SK-N-SH (cell line): Measurements from ENCODE around the gene TXNRD1. TPM values are rescaled to one million over a fixed set of nuclear protein-coding genes. Genes with fewer than 3 reads are reported as not detected.

Source experiments
- CTCF ChIA-PET: fragments of 300-600, 350-600 bp; formaldehyde crosslinking; extraction: SDS; loops from one replicate; lab custom pipeline; 2021; lab: Yijun Ruan, JAX
- POLR2A ChIA-PET: fragments of 350-600 bp; sonication (Branson Sonifier 250); formaldehyde crosslinking; extraction: SDS; loops from one replicate; lab custom pipeline; 2020; ENCODE audit warnings: antibody characterized with exemption, inconsistent platforms; lab: Yijun Ruan, JAX
- DNase-seq: peaks from one replicate; pipeline ENCODE4 v3.0.0; 2012
- H2AFZ ChIP-seq: fragments of 200-600 bp; sonication (generic); 2 replicates; pipeline ENCODE4 v1.8.1; 2016; ENCODE audit warnings: antibody characterized with exemption, mild to moderate bottlenecking, low read depth
- H3F3A ChIP-seq: fragments of 200-600 bp; sonication (generic); replicated peaks from 2 replicates; pipeline ENCODE3; 2016; ENCODE audit warnings: antibody characterized with exemption, mild to moderate bottlenecking; ENCODE audit not compliant: insufficient read depth
- H3K27ac ChIP-seq, 2 experiments: fragments of 200-500 bp in 1 of 2; fragments of 200-600 bp in 1 of 2; sonication (Bioruptor generic) in 1 of 2; sonication (generic), shearing (Covaris generic) in 1 of 2; 2 replicates each; pipeline versions ENCODE4 v1.5.1 to v1.6.1; 2014 to 2016; ENCODE audit warnings: low read depth in 2 of 2, inconsistent platforms in 1 of 2, low read length in 1 of 2, mild to moderate bottlenecking in 1 of 2, mixed read lengths in 1 of 2
- H3K27me3 ChIP-seq: fragments of 200-600 bp; sonication (generic), shearing (Covaris generic); 2 replicates; pipeline ENCODE4 v1.6.1; 2016; ENCODE audit warnings: mixed run types; ENCODE audit not compliant: insufficient read depth
- H3K36me3 ChIP-seq, 2 experiments: fragments of 200-500 bp in 1 of 2; fragments of 200-600 bp in 1 of 2; sonication (Bioruptor generic) in 1 of 2; sonication (generic) in 1 of 2; replicated peaks in 1 of 2; 2 replicates each; pipeline versions ENCODE3 to v1.5.1; 2014 to 2016; ENCODE audit warnings: low read length in 1 of 2, mild to moderate bottlenecking in 1 of 2; ENCODE audit not compliant: insufficient read depth in 2 of 2, control insufficient read depth in 1 of 2
- H3K4me1 ChIP-seq, 2 experiments: fragments of 200-500 bp in 1 of 2; fragments of 200-600 bp in 1 of 2; sonication (Bioruptor generic) in 1 of 2; sonication (generic), shearing (Covaris generic) in 1 of 2; 2 replicates each; pipeline versions ENCODE4 v1.5.1 to v1.6.1; 2014 to 2016; ENCODE audit warnings: low read depth in 1 of 2, low read length in 1 of 2, mixed run types in 1 of 2; ENCODE audit not compliant: insufficient read depth in 2 of 2, control insufficient read depth in 1 of 2
- H3K4me2 ChIP-seq: fragments of 200-600 bp; sonication (generic), shearing (Covaris generic); 2 replicates; pipeline ENCODE4 v1.6.1; 2017; ENCODE audit warnings: mixed run types
- H3K4me3 ChIP-seq, 2 experiments: fragments of 200-500 bp in 1 of 2; fragments of 200-600 bp in 1 of 2; sonication (Bioruptor generic) in 1 of 2; sonication (generic), shearing (Covaris generic) in 1 of 2; 2 replicates each; pipeline versions ENCODE4 v1.5.1 to v1.8.1; 2014 to 2016; ENCODE audit warnings: low read depth in 2 of 2, inconsistent platforms in 1 of 2, low read length in 1 of 2, mild to moderate bottlenecking in 1 of 2, mixed read lengths in 1 of 2, moderate library complexity in 1 of 2
- H3K79me2 ChIP-seq: fragments of 200-600 bp; sonication (generic); 2 replicates; pipeline ENCODE4 v1.8.1; 2017; ENCODE audit warnings: mild to moderate bottlenecking; ENCODE audit not compliant: insufficient read depth
- H3K9ac ChIP-seq: fragments of 200-600 bp; sonication (generic); 2 replicates; pipeline ENCODE4 v1.6.1; 2017; ENCODE audit warnings: mixed run types
- H3K9me2 ChIP-seq: fragments of 200-600 bp; sonication (generic); 2 replicates; pipeline ENCODE4 v1.6.1; 2017; ENCODE audit warnings: mixed run types
- H3K9me3 ChIP-seq: fragments of 200-600 bp; sonication (generic); 2 replicates; pipeline ENCODE4 v1.6.1; 2017; ENCODE audit warnings: mixed run types, mild to moderate bottlenecking, moderate library complexity
- H4K20me1 ChIP-seq: fragments of 200-600 bp; sonication (generic); 2 replicates; pipeline ENCODE4 v1.6.1; 2017; ENCODE audit warnings: mild to moderate bottlenecking, mixed run types; ENCODE audit not compliant: insufficient read depth
- CHD2 ChIP-seq: fragments of 150-350 bp; IDR thresholded peaks from 2 replicates; pipeline ENCODE4 v1.6.1; 2018; ENCODE audit warnings: low read length; ENCODE audit not compliant: partially characterized antibody
- ELF1 ChIP-seq: IDR thresholded peaks from 2 replicates; pipeline ENCODE4 v1.4.0; 2012
- EZH2phosphoT487 ChIP-seq: fragments of 200-600 bp; sonication (generic); IDR thresholded peaks from 2 replicates; pipeline ENCODE4 v1.6.1; 2017; ENCODE audit warnings: low read depth, mixed run types, mild to moderate bottlenecking, antibody characterized with exemption, moderate library complexity, borderline replicate concordance
- FOSL2 ChIP-seq: IDR thresholded peaks from 2 replicates; pipeline ENCODE4 v1.4.0; 2012; ENCODE audit warnings: low read depth, mild to moderate bottlenecking, moderate library complexity, borderline replicate concordance
- FOXJ3 ChIP-seq: sonication (generic); formaldehyde crosslinking; IDR thresholded peaks from 2 replicates; pipeline ENCODE4 v1.5.1; 2020; ENCODE audit warnings: mild to moderate bottlenecking, missing genetic modification reagents
- FOXM1 ChIP-seq: IDR thresholded peaks from 2 replicates; pipeline ENCODE4 v1.4.0; 2012; ENCODE audit warnings: low read depth, mild to moderate bottlenecking
- MAX ChIP-seq: IDR thresholded peaks from 2 replicates; pipeline ENCODE4 v1.4.0; 2012; ENCODE audit warnings: low read depth
- MXI1 ChIP-seq: IDR thresholded peaks from 2 replicates; pipeline ENCODE4 v1.6.1; 2012; ENCODE audit warnings: mild to moderate bottlenecking, low read depth, low read length, improper control_type of control experiment
- NFIC ChIP-seq: IDR thresholded peaks from 2 replicates; pipeline ENCODE4 v1.4.0; 2012; ENCODE audit warnings: borderline replicate concordance
- PBX3 ChIP-seq: IDR thresholded peaks from 2 replicates; pipeline ENCODE4; 2012
- POLR2AphosphoS5 ChIP-seq: IDR thresholded peaks from 2 replicates; pipeline ENCODE4 v1.6.1; 2012; ENCODE audit warnings: low read depth, low read length
- RAD21 ChIP-seq: IDR thresholded peaks from 2 replicates; pipeline ENCODE4 v1.6.1; 2012; ENCODE audit warnings: mild to moderate bottlenecking, low read length
- RCOR1 ChIP-seq: fragments of 150-350 bp; IDR thresholded peaks from 2 replicates; pipeline ENCODE4 v1.6.1; 2017; ENCODE audit warnings: antibody characterized with exemption, low read length
- REST ChIP-seq: IDR thresholded peaks from 2 replicates; pipeline ENCODE4 v1.6.1; 2012; ENCODE audit warnings: mild to moderate bottlenecking, low read depth, low read length, moderate library complexity
- RFX5 ChIP-seq: IDR thresholded peaks from 2 replicates; pipeline ENCODE4 v1.6.1; 2012; ENCODE audit warnings: mild to moderate bottlenecking, improper control_type of control experiment, low read length
- RXRA ChIP-seq: IDR thresholded peaks from 2 replicates; pipeline ENCODE4 v1.4.0; 2012; ENCODE audit warnings: low read depth, mild to moderate bottlenecking, borderline replicate concordance
- SMC3 ChIP-seq: IDR thresholded peaks from 2 replicates; pipeline ENCODE4 v1.6.1; 2012; ENCODE audit warnings: low read depth, low read length, improper control_type of control experiment
- TCF12 ChIP-seq: IDR thresholded peaks from 2 replicates; pipeline ENCODE4 v1.4.0; 2012
- USF2 ChIP-seq: fragments of 150-350 bp; IDR thresholded peaks from 2 replicates; pipeline ENCODE4 v1.6.1; 2017; ENCODE audit warnings: antibody characterized with exemption, low read length, low read depth, borderline replicate concordance
- WGBS: methylation state at CpG from one replicate; pipeline ENCODE4 v1.1.6; 2017; ENCODE audit warnings: low lambda C conversion rate; 5-methylcytosine and 5-hydroxymethylcytosine counted together
- polyA plus RNA-seq, 3 experiments: library from polyadenylated mRNA; depleted of rRNA; stranded (reverse); fragments of >200 nt; gene quantifications; 2 replicates each; pipeline ENCODE4 v1.2.3, GENCODE V29; 2012

The TXNRD1 gene
- polyA plus RNA-seq, 1 of the 3 experiments (the other 2 are of a cell fraction) = 143 TPM

GRCh38 chr12:104177336-104177662 is 38.3 kb upstream of the TXNRD1 start:
- TF ChIP-seq RCOR1 = no peak
- TF ChIP-seq RFX5 = no peak
- TF ChIP-seq ELF1 = no peak
- TF ChIP-seq REST = no peak
- TF ChIP-seq USF2 = no peak
- 0 out of 2 replicates have a peak, but pooled peaks have one; percentile 38 for TF ChIP-seq PBX3
- no peak for TF ChIP-seq NFIC
- Histone ChIP-seq H3K4me1 (peaks cover 8 to 9% of the 10 kb centered on the region in 2 experiments; a peak in 2 of 4 replicates), H3F3A (peaks cover 22% of the 10 kb centered on the region), H3K27me3 (no peaks in the 10 kb centered on the region), H3K9me2 (no peaks in the 10 kb centered on the region), H3K9ac (no peak overlapping the region), H3K36me3 (no peaks in the 10 kb centered on the region), H3K9me3 (no peaks in the 10 kb centered on the region), H3K4me3 (no peak overlapping the region), H3K79me2 (no peaks in the 10 kb centered on the region), H2AFZ (peak overlapping the region; percentile 49; the same call in 1 of the 2 replicates), H3K27ac (peak overlapping the region; percentile 7 to 71; a peak in 3 of 4 replicates), H3K4me2 (peak overlapping the region; percentile 64), H4K20me1 (no peaks in the 10 kb centered on the region)
- DNase-seq = no peak
- CTCF ChIA-PET = interaction anchor here (1.0 kb wide), 1 partner anchor 10 kb away, joined by 3 read pairs; no protein-coding TSS in a partner anchor
- 28% methylated on average over 2 of the region's 2 CpGs for WGBS
- POLR2A ChIA-PET = no interaction called here

GRCh38 chr12:104177663-104178501 is 37.7 kb upstream of the TXNRD1 start:
- Histone ChIP-seq H3K36me3 (no peaks in the 10 kb centered on the region), H3K4me3 (peak overlapping the region in 1 of 2 experiments; percentile 30; a peak in 1 of 4 replicates), H3F3A (peaks cover 22% of the 10 kb centered on the region), H3K9me3 (no peaks in the 10 kb centered on the region), H3K79me2 (no peaks in the 10 kb centered on the region), H3K4me2 (peak overlapping the region; percentile 64), H2AFZ (peak overlapping the region; percentile 49; the same call in 1 of the 2 replicates), H4K20me1 (no peaks in the 10 kb centered on the region), H3K27ac (peak overlapping the region; percentile 54 to 71; a peak in 3 of 4 replicates), H3K9me2 (no peaks in the 10 kb centered on the region), H3K9ac (no peak overlapping the region), H3K27me3 (no peaks in the 10 kb centered on the region), H3K4me1 (peaks cover 8 to 9% of the 10 kb centered on the region in 2 experiments; a peak in 2 of 4 replicates)
- CTCF ChIA-PET = interaction anchor here (1.0 kb wide), 1 partner anchor 11 kb away, joined by 3 read pairs; no protein-coding TSS in a partner anchor
- peak; percentile 27 for DNase-seq
- WGBS = 25% methylated on average over 7 of the region's 8 CpGs
- POLR2A ChIA-PET = no interaction called here
- peak; percentile 74; the same call in 1 of the 2 replicates for TF ChIP-seq POLR2AphosphoS5
- TF ChIP-seq FOXJ3 (CRISPR knock-in tag) = no peak
- no peak for TF ChIP-seq SMC3
- peak; percentile 36 for TF ChIP-seq MAX
- TF ChIP-seq CHD2 = no peak
- TF ChIP-seq RFX5 = no peak
- peak; percentile 73 for TF ChIP-seq RXRA
- TF ChIP-seq TCF12 = peak; percentile 70
- no peak for TF ChIP-seq MXI1
- TF ChIP-seq RAD21 = peak; percentile 43
- TF ChIP-seq EZH2phosphoT487 = no peak
- peak; percentile 93 for TF ChIP-seq FOSL2
- peak; percentile 64; the same call in 1 of the 2 replicates for TF ChIP-seq FOXM1
